ENCODE results near the gene MED13L. TPM values are rescaled to one million over a fixed set of nuclear protein-coding genes. Genes with fewer than 3 reads are reported as not detected.

The MED13L gene
- total and polyA plus RNA-seq, 9 donors, result 31.0 to 82.7 (median 44.9) TPM

DNA sequence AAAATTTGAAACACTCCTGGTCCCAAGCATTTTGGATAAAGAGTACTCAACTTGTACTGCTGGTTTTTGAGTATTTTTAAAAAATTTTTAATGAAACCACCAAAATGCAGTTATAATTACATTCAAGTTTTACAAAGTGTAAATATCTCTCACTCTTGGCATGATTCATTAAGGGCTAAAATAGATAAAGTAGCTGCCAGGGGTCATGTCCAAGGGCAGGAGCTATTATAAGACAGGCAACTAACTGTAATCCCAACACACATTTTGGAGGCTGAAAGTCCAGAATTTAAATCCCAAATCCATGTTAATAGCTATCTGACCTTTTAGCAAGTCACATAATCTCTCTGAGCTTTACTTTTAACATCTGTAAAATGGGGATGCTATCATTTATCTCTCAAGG, 207.6 kb downstream of the MED13L start:
- Histone ChIP-seq H3K27ac (ENCODE audit: low read length) (no peak overlapping the region), H3K4me3 (ENCODE audit: low read length) (no peak overlapping the region), H3K4me1 (ENCODE audit: control insufficient read depth, insufficient read depth, low read length) (peaks cover 5% of the 10 kb centered on the region), H3K27me3 (ENCODE audit: control insufficient read depth, insufficient read depth, low read length) (no peaks in the 10 kb centered on the region), H3K36me3 (ENCODE audit: control insufficient read depth, insufficient read depth, low read length) (no peaks in the 10 kb centered on the region), H3K9me3 (replicated peaks; ENCODE audit: control insufficient read depth, low read depth, low read length) (no peaks in the 10 kb centered on the region)
- DNase-seq, result no peak

- Histone ChIP-seq H3K4me1 (ENCODE audit: control insufficient read depth, insufficient read depth, low read length) (peaks cover 5% of the 10 kb centered on the region), H3K36me3 (ENCODE audit: control insufficient read depth, insufficient read depth, low read length) (no peaks in the 10 kb centered on the region), H3K4me3 (ENCODE audit: low read length) (no peak overlapping the region), H3K9me3 (replicated peaks; ENCODE audit: control insufficient read depth, low read depth, low read length) (no peaks in the 10 kb centered on the region), H3K27ac (ENCODE audit: low read length) (no peak overlapping the region), H3K27me3 (ENCODE audit: control insufficient read depth, insufficient read depth, low read length) (no peaks in the 10 kb centered on the region)
- no peak for DNase-seq
- WGBS (ENCODE audit: insufficient coverage), result 89% methylated on average over 3 of the region's 9 CpGs
Observed at GRCh38 chr12:116068853-116069252, 208.6 kb downstream of the MED13L start.

DNA sequence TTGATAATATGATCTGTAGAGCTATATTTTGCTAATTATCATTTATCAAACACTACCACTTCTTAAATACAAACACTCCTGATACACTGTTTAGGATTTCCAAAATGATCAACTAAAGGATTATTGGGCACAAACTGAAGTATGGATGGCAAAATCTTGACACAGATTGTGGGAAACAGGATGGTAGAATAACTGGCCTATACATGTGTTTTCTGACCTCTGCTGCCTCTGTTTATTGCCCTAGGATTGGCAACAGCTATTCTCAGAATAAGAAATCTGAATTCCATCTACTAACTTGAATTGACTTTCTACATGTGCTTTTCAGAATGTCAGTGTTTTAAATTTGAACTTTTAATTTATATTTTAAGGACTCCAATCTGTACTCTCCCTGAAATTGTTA, 209.1 kb downstream of the MED13L start:
- Histone ChIP-seq H3K9me3 (replicated peaks; ENCODE audit: control insufficient read depth, low read depth, low read length) (no peaks in the 10 kb centered on the region), H3K4me3 (ENCODE audit: low read length) (no peak overlapping the region), H3K4me1 (ENCODE audit: control insufficient read depth, insufficient read depth, low read length) (peaks cover 5% of the 10 kb centered on the region), H3K27me3 (ENCODE audit: control insufficient read depth, insufficient read depth, low read length) (no peaks in the 10 kb centered on the region), H3K27ac (ENCODE audit: low read length) (no peak overlapping the region), H3K36me3 (ENCODE audit: control insufficient read depth, insufficient read depth, low read length) (no peaks in the 10 kb centered on the region)
- no peak for DNase-seq

GRCh38 chr12:116067892-116068291, 209.6 kb downstream of the MED13L start:
- no peak overlapping the region for H3K27ac ChIP-seq (ENCODE audit: low read length)
- WGBS (ENCODE audit: insufficient coverage), result no CpG with 5 or more reads among the region's 3 CpGs
- no peaks in the 10 kb centered on the region for H3K27me3 ChIP-seq (ENCODE audit: control insufficient read depth, insufficient read depth, low read length)
- H3K4me3 ChIP-seq (ENCODE audit: low read length), result no peak overlapping the region
- no peaks in the 10 kb centered on the region for H3K9me3 ChIP-seq (replicated peaks; ENCODE audit: control insufficient read depth, low read depth, low read length)
- H3K4me1 ChIP-seq (ENCODE audit: control insufficient read depth, insufficient read depth, low read length), result peaks cover 5% of the 10 kb centered on the region
- DNase-seq, result no peak
- no peaks in the 10 kb centered on the region for H3K36me3 ChIP-seq (ENCODE audit: control insufficient read depth, insufficient read depth, low read length)

GRCh38 chr12:116066381-116067230, 210.9 kb downstream of the MED13L start:
- WGBS (ENCODE audit: insufficient coverage), result no CpG with 5 or more reads among the region's 7 CpGs

GRCh38 chr12:116065606-116066005, 211.9 kb downstream of the MED13L start:
- H3K4me3 ChIP-seq (ENCODE audit: low read length), result no peak overlapping the region
- no CpG with 5 or more reads among the region's 1 CpG for WGBS (ENCODE audit: insufficient coverage)
- peaks cover 5% of the 10 kb centered on the region for H3K4me1 ChIP-seq (ENCODE audit: control insufficient read depth, insufficient read depth, low read length)

More at GRCh38 chr12:116066381-116067230, 210.9 kb downstream of the MED13L start:
- Histone ChIP-seq H3K4me3 (ENCODE audit: low read length) (no peak overlapping the region), H3K36me3 (ENCODE audit: control insufficient read depth, insufficient read depth, low read length) (no peaks in the 10 kb centered on the region), H3K27ac (ENCODE audit: low read length) (no peak overlapping the region), H3K4me1 (ENCODE audit: control insufficient read depth, insufficient read depth, low read length) (peaks cover 5% of the 10 kb centered on the region), H3K27me3 (ENCODE audit: control insufficient read depth, insufficient read depth, low read length) (no peaks in the 10 kb centered on the region), H3K9me3 (replicated peaks; ENCODE audit: control insufficient read depth, low read depth, low read length) (no peaks in the 10 kb centered on the region)
- peak; percentile 48 for DNase-seq

GRCh38 chr12:116064493-116064892, 213.0 kb downstream of the MED13L start:
- WGBS (ENCODE audit: insufficient coverage), result no CpG with 5 or more reads among the region's 4 CpGs

More at GRCh38 chr12:116065606-116066005, 211.9 kb downstream of the MED13L start:
- no peaks in the 10 kb centered on the region for H3K9me3 ChIP-seq (replicated peaks; ENCODE audit: control insufficient read depth, low read depth, low read length)
- peak; percentile 62 for DNase-seq
- no peak overlapping the region for H3K27ac ChIP-seq (ENCODE audit: low read length)
- H3K27me3 ChIP-seq (ENCODE audit: control insufficient read depth, insufficient read depth, low read length), result no peaks in the 10 kb centered on the region
- no peaks in the 10 kb centered on the region for H3K36me3 ChIP-seq (ENCODE audit: control insufficient read depth, insufficient read depth, low read length)

DNA sequence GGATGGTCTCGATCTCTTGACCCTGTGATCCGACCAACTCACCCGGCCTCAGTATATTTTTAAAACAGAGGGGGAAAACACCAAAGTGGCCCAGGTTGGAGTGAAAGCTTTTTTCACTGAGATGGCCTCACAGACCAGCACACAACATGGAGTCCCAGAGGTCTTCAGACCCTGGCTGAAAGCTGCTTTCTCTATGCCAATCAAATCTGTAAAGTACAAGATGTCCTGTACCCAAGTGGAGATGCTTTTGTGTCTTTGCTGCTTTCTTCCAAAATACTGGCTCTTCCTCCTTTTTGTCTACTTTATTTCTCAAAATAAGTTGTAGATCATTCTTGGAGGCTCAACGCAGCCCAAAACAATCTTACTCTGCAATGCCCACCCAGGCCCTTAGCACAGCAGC, 214.8 kb downstream of the MED13L start:
- no peaks in the 10 kb centered on the region for H3K9me3 ChIP-seq (replicated peaks; ENCODE audit: control insufficient read depth, low read depth, low read length)
- no peaks in the 10 kb centered on the region for H3K27me3 ChIP-seq (ENCODE audit: control insufficient read depth, insufficient read depth, low read length)
- H3K4me3 ChIP-seq (ENCODE audit: low read length), result no peak overlapping the region
- DNase-seq, result no peak
- peaks cover 5% of the 10 kb centered on the region for H3K4me1 ChIP-seq (ENCODE audit: control insufficient read depth, insufficient read depth, low read length)
- 100% methylated on average over 1 of the region's 4 CpGs for WGBS (ENCODE audit: insufficient coverage)
- H3K36me3 ChIP-seq (ENCODE audit: control insufficient read depth, insufficient read depth, low read length), result no peaks in the 10 kb centered on the region
- no peak overlapping the region for H3K27ac ChIP-seq (ENCODE audit: low read length)

More at GRCh38 chr12:116064493-116064892, 213.0 kb downstream of the MED13L start:
- H3K4me1 ChIP-seq (ENCODE audit: control insufficient read depth, insufficient read depth, low read length), result peaks cover 5% of the 10 kb centered on the region
- no peak for DNase-seq
- H3K27ac ChIP-seq (ENCODE audit: low read length), result no peak overlapping the region
- no peaks in the 10 kb centered on the region for H3K36me3 ChIP-seq (ENCODE audit: control insufficient read depth, insufficient read depth, low read length)
- no peak overlapping the region for H3K4me3 ChIP-seq (ENCODE audit: low read length)
- H3K9me3 ChIP-seq (replicated peaks; ENCODE audit: control insufficient read depth, low read depth, low read length), result no peaks in the 10 kb centered on the region
- no peaks in the 10 kb centered on the region for H3K27me3 ChIP-seq (ENCODE audit: control insufficient read depth, insufficient read depth, low read length)

DNA sequence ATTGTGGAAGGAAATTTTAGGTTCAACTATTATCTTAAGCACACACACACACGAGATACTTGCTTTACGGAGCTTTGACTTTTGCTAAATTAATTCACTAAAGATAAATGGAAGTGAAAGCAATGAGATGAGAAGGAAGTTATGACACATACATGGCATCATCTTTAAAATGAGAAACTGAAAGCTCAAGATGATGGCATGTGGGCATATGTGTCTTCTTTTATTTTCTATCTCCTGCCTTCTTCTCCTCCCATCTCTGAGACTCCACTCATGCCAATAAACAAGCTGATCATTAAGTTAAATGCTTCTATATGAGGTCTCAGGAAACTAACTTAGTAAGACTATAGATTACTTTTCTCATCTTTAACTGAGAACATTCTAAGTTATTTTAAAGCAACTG, 216.7 kb downstream of the MED13L start:
- no CpG with 5 or more reads among the region's 2 CpGs for WGBS (ENCODE audit: insufficient coverage)
- H3K4me3 ChIP-seq (ENCODE audit: low read length), result no peak overlapping the region
- no peaks in the 10 kb centered on the region for H3K36me3 ChIP-seq (ENCODE audit: control insufficient read depth, insufficient read depth, low read length)
- no peak for DNase-seq
- no peaks in the 10 kb centered on the region for H3K9me3 ChIP-seq (replicated peaks; ENCODE audit: control insufficient read depth, low read depth, low read length)
- H3K27me3 ChIP-seq (ENCODE audit: control insufficient read depth, insufficient read depth, low read length), result no peaks in the 10 kb centered on the region
- H3K27ac ChIP-seq (ENCODE audit: low read length), result no peak overlapping the region
- peaks cover 3% of the 10 kb centered on the region for H3K4me1 ChIP-seq (ENCODE audit: control insufficient read depth, insufficient read depth, low read length)

DNA sequence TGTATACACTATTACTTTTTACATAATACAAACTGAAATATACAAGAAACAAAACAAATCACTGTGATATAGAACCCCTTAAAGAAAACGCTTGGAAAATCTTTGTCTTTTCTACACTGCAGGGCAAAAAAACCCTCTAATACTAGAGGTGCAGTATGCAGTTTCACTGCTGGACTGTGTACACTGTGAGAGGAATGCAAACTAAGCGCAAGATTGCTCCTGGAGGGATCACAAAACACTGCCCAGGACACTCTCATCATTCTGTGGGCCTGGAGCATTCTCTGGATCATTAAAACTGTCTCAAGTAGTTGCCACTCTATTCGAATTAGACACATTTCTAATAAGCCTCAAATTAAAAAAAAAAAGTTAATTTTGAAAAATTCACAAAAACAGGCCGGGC, 217.6 kb downstream of the MED13L start:
- Histone ChIP-seq H3K9me3 (replicated peaks; ENCODE audit: control insufficient read depth, low read depth, low read length) (no peaks in the 10 kb centered on the region), H3K4me3 (ENCODE audit: low read length) (no peak overlapping the region), H3K27ac (ENCODE audit: low read length) (no peak overlapping the region), H3K36me3 (ENCODE audit: control insufficient read depth, insufficient read depth, low read length) (no peaks in the 10 kb centered on the region), H3K27me3 (ENCODE audit: control insufficient read depth, insufficient read depth, low read length) (no peaks in the 10 kb centered on the region), H3K4me1 (ENCODE audit: control insufficient read depth, insufficient read depth, low read length) (no peaks in the 10 kb centered on the region)
- no peak for DNase-seq
- no CpG with 5 or more reads among the region's 4 CpGs for WGBS (ENCODE audit: insufficient coverage)

All from muscle of leg (tissue), 11 donors.